Measurements from ENCODE around the gene IRF2BP2. TPM values are rescaled to one million over a fixed set of nuclear protein-coding genes. Genes with fewer than 3 reads are reported as not detected.

Gene IRF2BP2
- total and polyA plus RNA-seq, 2 of the 13 experiments (the other 11 are each of a cell fraction or from before 2014, with no cell fraction given): 140 to 147 TPM

- Histone ChIP-seq H3K4me2 (ENCODE audit: low read depth, low read length) (peak overlapping the region; percentile 54), H3K27ac (ENCODE audit: extremely low read length, insufficient read depth, low read length) (peak overlapping the region; percentile 10), H3K4me1 (ENCODE audit: insufficient read depth, low read length) (peaks cover 68% of the 10 kb centered on the region), H3K36me3 (replicated peaks in 1 of 2; ENCODE audit: control insufficient read depth in 1 of 2, insufficient read depth in 2 of 2, low read length in 2 of 2) (no peaks in the 10 kb centered on the region), H3K4me3 (replicated peaks in 1 of 3; ENCODE audit: insufficient read depth in 1 of 3, low read depth in 2 of 3, low read length in 3 of 3) (peak overlapping the region in 1 of 3 experiments; percentile 17; a peak in 2 of 6 replicates), H2AFZ (ENCODE audit: low read length) (no peak overlapping the region), H3K9ac (ENCODE audit: insufficient read depth, low read depth, low read length) (no peak overlapping the region; the same call in 1 of the 2 replicates), H3K27me3 (ENCODE audit: control insufficient read depth in 1 of 2, insufficient read depth in 2 of 2, low read length in 2 of 2) (no peaks in the 10 kb centered on the region), H3K9me3 (ENCODE audit: low read length) (no peaks in the 10 kb centered on the region), H4K20me1 (ENCODE audit: insufficient read depth, low read length) (no peaks in the 10 kb centered on the region), H3K79me2 (ENCODE audit: insufficient read depth, low read length) (no peaks in the 10 kb centered on the region)
- DNase-seq (ENCODE audit: low spot score): peak; percentile 85
- in situ Hi-C loops (cut with HindIII; ENCODE audit: extremely low pct_ligation_motif_present, low pct_unique_long_range_greater_than_20kb) (no loop called here), intact Hi-C loops (cut with micrococcal nuclease; ENCODE audit: unreplicated experiment) (loop anchor here (5.0 kb wide), 1 partner anchor 60 kb away; no protein-coding TSS in a partner anchor)
- FAIRE-seq: peak; percentile 62
- POLR2A ChIA-PET: interaction anchor here (0.9 to 1.3 kb wide), 2 partner anchors 18 to 49 kb away, joined by 3 to 4 read pairs; no protein-coding TSS in a partner anchor
- no TSS peak for BruUV-seq (replicated peaks)
- CTCF ChIA-PET (ENCODE audit: low intra/inter-chr PET ratio, low total read pairs): no interaction called here
- WGBS (ENCODE audit: low lambda C conversion rate): 4% methylated on average over 7 of the region's 7 CpGs
- ATAC-seq: peak; percentile 61
- TF ChIP-seq NFATC3 (CRISPR knock-in tag; IDR thresholded peaks at IDR 0.05) (no peak), SNAPC2 (CRISPR knock-in tag; IDR thresholded peaks at IDR 0.05) (no peak), HNRNPUL1 (IDR thresholded peaks at IDR 0.05; ENCODE audit: low read depth, low read length) (no peak), KLF9 (CRISPR knock-in tag; IDR thresholded peaks at IDR 0.05; ENCODE audit: low read depth) (no peak), BCL6 (CRISPR knock-in tag; IDR thresholded peaks at IDR 0.05) (peak; percentile 99), CEBPG (CRISPR knock-in tag; IDR thresholded peaks at IDR 0.05) (no peak), ARID5B (CRISPR knock-in tag; IDR thresholded peaks at IDR 0.05) (peak; percentile 99), NKX3-1 (CRISPR knock-in tag; IDR thresholded peaks at IDR 0.05) (no peak), SP4 (CRISPR knock-in tag; IDR thresholded peaks at IDR 0.05) (no peak), ZNF362 (CRISPR knock-in tag; IDR thresholded peaks at IDR 0.05; ENCODE audit: borderline replicate concordance) (peak; percentile 91), TIGD3 (CRISPR knock-in tag; IDR thresholded peaks at IDR 0.05; ENCODE audit: borderline replicate concordance) (no peak), ZNF224 (CRISPR knock-in tag; IDR thresholded peaks at IDR 0.05) (no peak), ZBTB42 (CRISPR knock-in tag; IDR thresholded peaks at IDR 0.05) (no peak), ZNF841 (CRISPR knock-in tag; IDR thresholded peaks at IDR 0.05; ENCODE audit: borderline replicate concordance) (no peak), ZGPAT (CRISPR knock-in tag; IDR thresholded peaks at IDR 0.05) (peak; percentile 81; the same call in 1 of the 2 replicates), TFAP4 (IDR thresholded peaks at IDR 0.05; ENCODE audit: borderline replicate concordance, low read depth) (no peak), LCORL (IDR thresholded peaks at IDR 0.05) (peak; percentile 11; the same call in 1 of the 2 replicates), LCORL (CRISPR knock-in tag; IDR thresholded peaks at IDR 0.05) (peak; percentile 64)
Measured at GRCh38 chr1:234562334-234562733, 47.6 kb downstream of the IRF2BP2 start.

All from HepG2 (cell line).